NOMO-1 (cell line): Measurements from ENCODE around the gene HSP90AB1.

Experiments
- DNase-seq, 2 experiments: peaks; one replicate each; lab custom pipeline; 2025; ENCODE audit not compliant: unreplicated experiment in 2 of 2; lab: John Stamatoyannopoulos, UW

Gene HSP90AB1

GRCh38 chr6:44234101-44235025 lies 12.5 kb upstream of the HSP90AB1 start:
- DNase-seq, result no peak

- no peak for DNase-seq
Observed at GRCh38 chr6:44235269-44235668, 11.6 kb upstream of the HSP90AB1 start.

GRCh38 chr6:44235891-44236516 lies 10.9 kb upstream of the HSP90AB1 start:
- DNase-seq, result no peak

GRCh38 chr6:44237021-44237812 lies 9.7 kb upstream of the HSP90AB1 start:
- DNase-seq, result peak; percentile 82 to 85

DNA sequence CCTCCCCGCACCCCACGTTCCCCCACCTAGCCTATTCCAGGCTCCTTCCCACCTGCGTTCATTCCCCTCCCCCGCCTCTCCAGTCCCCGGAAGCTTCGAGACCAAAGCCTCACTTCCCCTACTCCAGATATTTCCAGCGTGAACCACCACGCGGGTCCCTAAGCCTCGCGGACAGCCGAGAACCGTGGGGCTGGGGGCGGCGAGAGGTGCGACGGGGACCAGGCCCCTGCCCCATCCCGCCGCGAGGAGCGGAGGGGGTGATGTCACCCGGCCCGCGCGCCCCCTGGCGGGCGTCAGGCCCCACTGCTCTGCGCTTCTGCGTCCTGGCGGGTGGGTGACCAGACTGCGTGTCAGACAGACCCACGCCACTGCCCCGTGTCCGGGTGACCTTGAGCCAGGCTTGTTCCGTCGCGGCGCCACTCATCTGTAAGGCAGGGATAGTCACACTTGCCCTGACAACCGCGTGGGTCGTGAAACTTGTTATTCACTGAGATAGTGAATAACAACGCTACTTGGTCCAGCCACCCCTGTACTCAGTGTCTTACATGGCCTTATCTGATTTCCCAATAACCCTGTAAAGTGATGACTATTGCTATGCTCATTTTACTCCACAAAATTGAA lies 9.0 kb upstream of the HSP90AB1 start:
- DNase-seq, result peak; percentile 33 to 71

GRCh38 chr6:44238687-44239350 lies 8.1 kb upstream of the HSP90AB1 start:
- no peak for DNase-seq

GRCh38 chr6:44243345-44243744 lies 3.6 kb upstream of the HSP90AB1 start:
- no peak for DNase-seq

DNA sequence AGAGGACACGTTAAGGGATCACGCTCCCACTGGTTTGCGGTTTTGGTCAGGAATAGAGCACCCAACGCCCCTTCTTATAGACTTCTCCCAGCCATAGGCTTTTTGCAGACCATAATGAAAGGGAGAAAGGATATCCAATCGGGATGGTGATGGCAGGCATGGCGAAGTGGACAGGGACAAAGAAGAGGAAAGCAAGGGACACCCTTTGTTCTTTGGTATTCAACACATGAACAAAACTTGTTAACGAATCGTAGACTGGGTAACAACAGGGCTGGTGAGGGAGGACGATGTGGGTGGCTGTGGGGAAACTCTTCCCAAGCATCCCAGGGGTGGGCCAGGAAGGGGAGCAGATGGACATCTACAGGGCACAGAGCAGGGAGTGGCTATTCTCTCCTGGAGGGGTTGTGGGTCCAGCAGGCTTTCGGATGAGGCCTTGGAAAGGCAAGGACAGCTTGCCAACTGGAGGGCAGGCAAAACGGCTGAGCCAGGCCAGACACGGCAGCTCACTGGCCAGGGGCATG lies 1.4 kb upstream of the HSP90AB1 start:
- no peak for DNase-seq

DNA sequence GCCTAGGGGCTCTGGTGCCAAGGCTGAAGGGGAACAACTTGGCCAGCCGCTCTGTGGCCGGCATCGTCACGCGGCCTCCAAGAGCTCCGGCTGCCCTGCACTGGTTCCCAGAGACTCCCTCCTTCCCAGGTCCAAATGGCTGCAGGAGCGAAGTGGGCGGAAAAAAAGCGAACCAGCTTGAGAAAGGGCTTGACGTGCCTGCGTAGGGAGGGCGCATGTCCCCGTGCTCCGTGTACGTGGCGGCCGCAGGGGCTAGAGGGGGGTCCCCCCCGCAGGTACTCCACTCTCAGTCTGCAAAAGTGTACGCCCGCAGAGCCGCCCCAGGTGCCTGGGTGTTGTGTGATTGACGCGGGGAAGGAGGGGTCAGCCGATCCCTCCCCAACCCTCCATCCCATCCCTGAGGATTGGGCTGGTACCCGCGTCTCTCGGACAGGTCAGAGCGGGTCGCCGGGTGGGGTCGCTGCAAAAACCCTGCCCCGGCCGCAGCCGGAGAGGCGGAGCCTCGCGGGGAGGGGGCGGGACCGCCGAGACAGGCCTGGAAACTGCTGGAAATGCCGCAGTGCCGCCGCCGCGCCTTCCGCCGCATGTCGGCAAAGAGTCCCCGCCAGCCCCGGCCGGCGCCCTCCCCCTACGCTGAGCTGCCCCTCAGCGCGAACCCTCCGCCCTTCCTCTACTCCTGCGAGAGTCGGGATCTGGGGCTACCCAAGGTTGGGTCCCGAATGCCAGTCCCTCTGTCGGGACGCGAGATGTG lies 814 bp upstream of the HSP90AB1 start:
- peak; percentile 49 to 73 for DNase-seq

DNA sequence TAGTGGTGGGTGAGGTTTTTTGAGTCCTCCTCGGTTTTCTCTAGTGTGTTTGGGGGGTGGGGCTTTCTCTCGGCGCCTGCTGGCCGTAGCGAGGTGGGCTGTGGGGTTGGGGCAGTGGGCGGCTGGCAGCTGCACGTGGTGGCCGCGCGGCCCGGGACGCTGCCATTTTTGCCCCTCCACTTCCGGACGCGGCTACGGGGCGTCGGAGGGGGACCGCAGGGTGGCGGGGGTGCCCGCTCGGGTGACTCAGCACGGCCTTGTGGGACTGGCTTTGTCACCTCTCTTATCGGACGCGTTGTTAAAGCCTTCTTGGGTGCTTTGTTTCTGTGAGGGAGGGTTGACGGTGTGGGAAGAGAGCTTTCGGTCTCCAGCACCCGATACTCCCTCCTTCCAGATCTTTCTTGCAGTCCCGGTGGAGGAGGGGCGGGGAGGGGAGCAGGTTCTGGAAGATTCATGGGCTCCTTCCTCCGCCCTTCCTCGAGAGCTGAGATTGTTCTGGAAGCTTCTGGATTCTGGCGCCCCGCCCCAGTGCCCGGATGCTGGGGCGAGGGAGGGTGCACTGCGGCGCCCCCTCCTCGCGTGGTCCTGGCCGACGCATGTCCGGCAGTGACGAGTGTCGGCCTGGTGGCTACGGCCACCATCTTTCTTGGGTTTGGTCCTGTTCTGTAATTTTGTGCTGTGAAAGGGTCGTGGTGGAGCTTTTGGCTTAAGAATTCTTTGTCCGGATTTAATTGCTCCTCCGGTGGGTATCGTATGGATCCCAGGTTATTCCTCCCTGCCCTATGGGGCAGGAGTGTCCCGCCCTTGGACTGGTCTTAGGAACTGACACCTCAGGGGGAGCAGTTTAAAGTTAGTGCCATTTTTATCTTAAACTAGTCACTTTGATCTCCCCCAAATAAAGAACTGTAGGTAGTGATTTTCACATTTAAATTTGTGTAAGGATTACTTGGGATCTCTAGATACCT lies 719 bp downstream of the HSP90AB1 start:
- peak; percentile 45 to 51 for DNase-seq

DNA sequence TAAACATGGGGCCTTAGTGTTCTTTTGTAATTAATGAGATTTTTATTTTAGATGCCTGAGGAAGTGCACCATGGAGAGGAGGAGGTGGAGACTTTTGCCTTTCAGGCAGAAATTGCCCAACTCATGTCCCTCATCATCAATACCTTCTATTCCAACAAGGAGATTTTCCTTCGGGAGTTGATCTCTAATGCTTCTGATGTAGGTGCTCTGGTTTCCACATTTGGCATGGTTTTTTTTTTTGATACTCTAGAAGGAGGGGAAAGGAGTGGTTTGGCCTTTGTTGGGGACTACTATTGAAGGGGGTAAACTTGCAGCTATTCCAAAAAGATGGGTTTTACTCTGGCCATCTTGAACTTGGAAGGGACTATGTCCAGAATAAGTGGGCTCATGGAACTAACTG lies 1.7 kb downstream of the HSP90AB1 start:
- DNase-seq, result no peak

DNA sequence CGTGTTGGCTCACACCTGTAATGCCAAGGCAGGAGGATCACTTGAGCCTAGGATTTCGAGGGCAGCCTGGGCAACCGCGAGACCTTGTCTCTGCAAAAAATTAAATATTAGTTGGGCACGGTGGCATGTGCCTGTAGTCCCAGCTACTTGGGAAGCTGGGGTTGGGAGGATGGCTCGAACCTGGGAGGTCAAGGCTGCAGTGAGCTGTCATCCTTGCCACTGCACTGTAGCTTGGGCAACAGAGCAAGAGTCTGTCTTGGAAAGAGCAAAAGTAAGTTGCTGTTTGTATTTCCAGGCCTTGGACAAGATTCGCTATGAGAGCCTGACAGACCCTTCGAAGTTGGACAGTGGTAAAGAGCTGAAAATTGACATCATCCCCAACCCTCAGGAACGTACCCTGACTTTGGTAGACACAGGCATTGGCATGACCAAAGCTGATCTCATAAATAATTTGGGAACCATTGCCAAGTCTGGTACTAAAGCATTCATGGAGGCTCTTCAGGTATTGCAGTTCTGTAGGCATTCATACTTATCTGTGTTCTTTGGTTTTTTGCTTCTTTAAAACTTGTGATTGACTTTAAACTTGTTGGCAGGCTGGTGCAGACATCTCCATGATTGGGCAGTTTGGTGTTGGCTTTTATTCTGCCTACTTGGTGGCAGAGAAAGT lies 2.3 kb downstream of the HSP90AB1 start:
- no peak for DNase-seq

- DNase-seq, result no peak
Observed at GRCh38 chr6:44250067-44250717, 3.3 kb downstream of the HSP90AB1 start.

DNA sequence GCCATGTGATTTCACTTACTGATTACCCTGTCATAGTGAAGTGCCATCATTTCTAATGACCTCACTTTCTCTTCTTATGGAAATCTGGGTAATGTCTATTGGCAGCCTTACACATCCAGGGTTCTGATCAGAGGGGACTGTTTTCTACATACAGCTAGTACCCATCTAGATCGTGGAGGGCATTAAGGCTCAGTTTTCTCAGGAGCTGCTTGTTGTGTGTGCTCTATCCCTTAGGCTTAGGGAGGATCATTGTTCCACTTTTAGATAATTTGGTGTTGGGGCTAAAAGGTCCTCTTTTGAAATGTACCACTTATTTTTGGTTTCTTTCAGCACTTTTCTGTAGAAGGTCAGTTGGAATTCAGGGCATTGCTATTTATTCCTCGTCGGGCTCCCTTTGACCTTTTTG lies 3.8 kb downstream of the HSP90AB1 start:
- no peak for DNase-seq

- DNase-seq, result no peak
Observed at GRCh38 chr6:44251576-44252524, 4.9 kb downstream of the HSP90AB1 start.
